Vagina (tissue), 2 donors: ENCODE data around the gene DEPP1.

Experiments
- POLR2A ChIP-seq, 2 donors: fragments of 450-650 bp; IDR thresholded peaks; one replicate each; pipeline ENCODE4 v1.6.1; 2017; ENCODE audit warnings: antibody characterized with exemption in 2 of 2, mild to moderate bottlenecking in 2 of 2, moderate library complexity in 2 of 2
- TF ChIP-seq, protein P1 (sequence below), 3 experiments: fragments of 450-650 bp in 2 of 3; fragments of 200-600 bp in 1 of 3; sonication (generic) in 1 of 3; IDR thresholded peaks; one replicate each; pipeline ENCODE4 v1.5.1; 2017 to 2019; ENCODE audit warnings: antibody characterized with exemption in 3 of 3, mild to moderate bottlenecking in 2 of 3, moderate library complexity in 2 of 3

DNA sequence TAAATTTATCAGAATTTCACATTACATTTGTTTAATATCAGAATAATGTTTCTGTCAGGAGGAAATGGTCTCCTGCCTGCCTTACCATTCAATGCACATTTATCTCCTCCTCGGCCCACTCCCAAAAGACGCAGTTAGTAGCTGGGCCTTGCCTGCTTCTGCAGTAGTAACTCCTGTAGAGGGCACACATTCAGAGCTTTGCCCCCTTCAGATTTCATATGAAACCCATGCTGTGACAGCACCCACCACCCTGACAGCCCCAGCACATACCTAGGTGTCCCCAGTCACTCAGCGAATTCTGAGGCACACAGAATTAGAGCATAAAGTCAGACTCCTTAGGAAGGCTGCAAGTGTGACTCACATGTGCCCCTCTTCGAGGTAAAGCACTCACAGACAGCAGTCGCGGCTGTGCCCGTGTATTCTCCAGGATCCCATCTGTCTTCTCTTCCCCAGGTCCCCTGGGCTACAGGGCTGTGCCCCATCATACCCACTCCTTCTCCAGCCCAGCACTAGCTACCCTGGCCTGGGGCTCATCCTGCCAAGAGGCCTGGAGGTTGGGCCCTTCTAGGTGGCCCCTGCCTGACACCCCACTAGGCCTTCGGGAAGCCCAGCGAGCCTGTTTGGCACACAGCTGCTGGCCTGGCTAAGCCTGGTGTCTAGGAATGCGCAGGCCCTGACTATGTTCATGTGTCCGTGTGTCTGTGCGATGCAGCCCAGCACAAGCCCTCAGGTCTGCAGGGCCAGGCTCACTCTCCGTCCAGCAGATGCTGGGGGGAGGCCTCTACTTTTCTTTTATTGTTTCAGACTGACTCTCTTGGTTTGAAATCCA is 4.7 kb upstream of the DEPP1 start:
- no peak for TF ChIP-seq POLR2A (IDR thresholded peaks at IDR 0.05)
- TF ChIP-seq, protein P1, sequence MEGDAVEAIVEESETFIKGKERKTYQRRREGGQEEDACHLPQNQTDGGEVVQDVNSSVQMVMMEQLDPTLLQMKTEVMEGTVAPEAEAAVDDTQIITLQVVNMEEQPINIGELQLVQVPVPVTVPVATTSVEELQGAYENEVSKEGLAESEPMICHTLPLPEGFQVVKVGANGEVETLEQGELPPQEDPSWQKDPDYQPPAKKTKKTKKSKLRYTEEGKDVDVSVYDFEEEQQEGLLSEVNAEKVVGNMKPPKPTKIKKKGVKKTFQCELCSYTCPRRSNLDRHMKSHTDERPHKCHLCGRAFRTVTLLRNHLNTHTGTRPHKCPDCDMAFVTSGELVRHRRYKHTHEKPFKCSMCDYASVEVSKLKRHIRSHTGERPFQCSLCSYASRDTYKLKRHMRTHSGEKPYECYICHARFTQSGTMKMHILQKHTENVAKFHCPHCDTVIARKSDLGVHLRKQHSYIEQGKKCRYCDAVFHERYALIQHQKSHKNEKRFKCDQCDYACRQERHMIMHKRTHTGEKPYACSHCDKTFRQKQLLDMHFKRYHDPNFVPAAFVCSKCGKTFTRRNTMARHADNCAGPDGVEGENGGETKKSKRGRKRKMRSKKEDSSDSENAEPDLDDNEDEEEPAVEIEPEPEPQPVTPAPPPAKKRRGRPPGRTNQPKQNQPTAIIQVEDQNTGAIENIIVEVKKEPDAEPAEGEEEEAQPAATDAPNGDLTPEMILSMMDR (IDR thresholded peaks at IDR 0.05): no peak
